GM12878 (cell line): ENCODE results near the gene MYO16.
"Not testable (repeated sequence)": the region's sequence is repeated elsewhere in the genome, so short reads cannot be mapped to it uniquely, and the experiment has no call there.

Experiments used
- CBFB ChIP-seq: IDR thresholded peaks from 2 replicates; pipeline ENCODE4 v1.6.1; 2016; ENCODE audit warnings: antibody characterized with exemption, low read depth
- CTCF ChIP-seq, 3 experiments: IDR thresholded peaks in 2 of 3; conservative IDR thresholded peaks in 1 of 3; 2 replicates each; pipeline ENCODE4 v1.5.1; 2011; ENCODE audit warnings: low read depth in 3 of 3, low read length in 3 of 3, mild to moderate bottlenecking in 3 of 3, control low read depth in 2 of 3, moderate library complexity in 2 of 3, inconsistent platforms in 1 of 3, mixed read lengths in 1 of 3; ENCODE audit not compliant: control insufficient read depth in 2 of 3, insufficient read depth in 1 of 3; ENCODE audit errors: extremely low read depth in 1 of 3
- EP300 ChIP-seq, 2 experiments: fragments of 150-350 bp in 1 of 2; IDR thresholded peaks; 2 replicates each; pipeline ENCODE4 v1.6.1; 2011 to 2012; ENCODE audit warnings: low read depth in 2 of 2, low read length in 2 of 2, borderline replicate concordance in 1 of 2, improper control_type of control experiment in 1 of 2, inconsistent platforms in 1 of 2; ENCODE audit not compliant: control insufficient read depth in 1 of 2
- EZH2 ChIP-seq: IDR thresholded peaks from 2 replicates; pipeline ENCODE4 v1.6.1; 2012; ENCODE audit warnings: low read depth, mild to moderate bottlenecking, control low read depth, inconsistent platforms, low read length, borderline replicate concordance; ENCODE audit not compliant: control insufficient read depth
- MTA3 ChIP-seq: IDR thresholded peaks from 2 replicates; pipeline ENCODE4 v1.6.1; 2012; ENCODE audit warnings: low read length, inconsistent platforms, borderline replicate concordance
- NR2C1 ChIP-seq: fragments of 450-650 bp; IDR thresholded peaks from 2 replicates; pipeline ENCODE4 v1.6.1; 2017; ENCODE audit warnings: antibody characterized with exemption, mild to moderate bottlenecking, moderate library complexity
- NR2F1 ChIP-seq: fragments of 450-650 bp; conservative IDR thresholded peaks from 2 replicates; pipeline ENCODE4 v1.6.1; 2017; ENCODE audit warnings: mild to moderate bottlenecking
- POLR2A ChIP-seq: IDR thresholded peaks from 2 replicates; pipeline ENCODE4 v1.6.1; 2011; ENCODE audit warnings: low read depth, mild to moderate bottlenecking, low read length
- POLR2AphosphoS5 ChIP-seq: IDR thresholded peaks from 2 replicates; pipeline ENCODE4 v1.6.1; 2011; ENCODE audit warnings: mild to moderate bottlenecking, low read length, inconsistent platforms
- YY1 ChIP-seq: IDR thresholded peaks from 2 replicates; pipeline ENCODE4 v1.6.1; 2011; ENCODE audit warnings: low read depth, mild to moderate bottlenecking, low read length

GRCh38 chr13:109092186-109092585 is 462.8 kb downstream of the MYO16 start:
- not testable (repeated sequence) for TF ChIP-seq NR2F1; EP300 (IDR thresholded peaks at IDR 0.05; ENCODE audit: borderline replicate concordance in 1 of 2, control insufficient read depth in 1 of 2, low read depth in 2 of 2, low read length in 2 of 2); MTA3; POLR2AphosphoS5; YY1; CTCF (IDR thresholded peaks at IDR 0.05 in 2 of 3, conservative IDR thresholded peaks at IDR 0.05 in 1 of 3; ENCODE audit: control insufficient read depth in 2 of 3, extremely low read depth in 1 of 3, insufficient read depth in 1 of 3, low read depth in 3 of 3, low read length in 3 of 3); EZH2; POLR2A; NR2C1; CBFB
